GM19397 (cell line): ENCODE measurements around the gene ACTG1.

ENCODE experiments used
- ATAC-seq: cut with Tn5 transposase; IDR thresholded peaks from one replicate; pipeline ENCODE4 v1.9.1; 2021; ENCODE audit warnings: mild to moderate bottlenecking, moderate library complexity; ENCODE audit not compliant: unreplicated experiment

The ACTG1 gene

GRCh38 chr17:81483085-81483861, 29.3 kb downstream of the ACTG1 start:
- ATAC-seq: no peak

GRCh38 chr17:81482673-81483072, 29.9 kb downstream of the ACTG1 start:
- ATAC-seq: no peak

GRCh38 chr17:81481815-81482505, 30.6 kb downstream of the ACTG1 start:
- no peak for ATAC-seq

GRCh38 chr17:81481073-81481799, 31.4 kb downstream of the ACTG1 start:
- ATAC-seq: no peak

- ATAC-seq: no peak
Measured at GRCh38 chr17:81480140-81481072, 32.2 kb downstream of the ACTG1 start.

GRCh38 chr17:81479175-81480071, 33.2 kb downstream of the ACTG1 start:
- no peak for ATAC-seq

- ATAC-seq: no peak
Measured at GRCh38 chr17:81478119-81478518, 34.5 kb downstream of the ACTG1 start.

- no peak for ATAC-seq
Measured at GRCh38 chr17:81477173-81477572, 35.4 kb downstream of the ACTG1 start.

- no peak for ATAC-seq
Measured at GRCh38 chr17:81476635-81477034, 36.0 kb downstream of the ACTG1 start.

- no peak for ATAC-seq
Measured at GRCh38 chr17:81476097-81476496, 36.5 kb downstream of the ACTG1 start.

GRCh38 chr17:81474958-81475357, 37.6 kb downstream of the ACTG1 start:
- no peak for ATAC-seq

- no peak for ATAC-seq
Measured at GRCh38 chr17:81473019-81473418, 39.6 kb downstream of the ACTG1 start.

GRCh38 chr17:81471818-81472456, 40.7 kb downstream of the ACTG1 start:
- ATAC-seq: no peak

- no peak for ATAC-seq
Measured at GRCh38 chr17:81470944-81471817, 41.4 kb downstream of the ACTG1 start.

- no peak for ATAC-seq
Measured at GRCh38 chr17:81470270-81470943, 42.2 kb downstream of the ACTG1 start.

GRCh38 chr17:81469266-81469665, 43.3 kb downstream of the ACTG1 start:
- no peak for ATAC-seq

- ATAC-seq: no peak
Measured at GRCh38 chr17:81468770-81469121, 43.9 kb downstream of the ACTG1 start.
